K562 (cell line): ENCODE data around the gene RAB7A. TPM values are rescaled to one million over a fixed set of nuclear protein-coding genes. Genes with fewer than 3 reads are reported as not detected.

Experiments used
- BHLHE40 ChIP-seq: IDR thresholded peaks from 2 replicates; pipeline ENCODE4 v1.6.1; 2011; ENCODE audit warnings: low read length, improper control_type of control experiment
- E2F4 ChIP-seq: sonication (generic); formaldehyde crosslinking; IDR thresholded peaks from 2 replicates; pipeline ENCODE4 v1.8.0; 2022; ENCODE audit warnings: mild to moderate bottlenecking, low read depth, missing genetic modification reagents
- EP300 ChIP-seq: IDR thresholded peaks from 2 replicates; pipeline ENCODE4 v1.6.1; 2012; ENCODE audit warnings: low read length, improper control_type of control experiment
- FOXA1 ChIP-seq: fragments of 450-650 bp; IDR thresholded peaks from 2 replicates; pipeline ENCODE4 v1.6.1; 2016; ENCODE audit warnings: mild to moderate bottlenecking, borderline replicate concordance
- FOXM1 ChIP-seq, 2 experiments: fragments of 450-650 bp in 1 of 2; sonication (generic) in 1 of 2; formaldehyde crosslinking in 1 of 2; IDR thresholded peaks; 2 replicates each; pipeline versions ENCODE4 v1.6.1 to v1.9.0; 2017 to 2022; ENCODE audit warnings: low read depth in 2 of 2, mild to moderate bottlenecking in 2 of 2, missing genetic modification reagents in 1 of 2, moderate library complexity in 1 of 2
- HNRNPLL ChIP-seq: fragments of 200-400 bp; formaldehyde crosslinking; IDR thresholded peaks from 2 replicates; pipeline ENCODE4 v1.6.1; 2017; ENCODE audit warnings: low read length, low read depth, mild to moderate bottlenecking; ENCODE audit not compliant: poor library complexity, severe bottlenecking
- MYNN ChIP-seq, 2 experiments: sonication (generic); formaldehyde crosslinking in 1 of 2; IDR thresholded peaks; 2 replicates each; pipeline versions ENCODE4 v1.5.0 to v1.6.1; 2016 to 2020; ENCODE audit warnings: antibody characterized with exemption in 1 of 2, missing genetic modification reagents in 1 of 2
- NBN ChIP-seq: fragments of 450-650 bp; IDR thresholded peaks from 2 replicates; pipeline ENCODE4 v1.6.1; 2016; ENCODE audit warnings: low read depth, mild to moderate bottlenecking
- NR2F6 ChIP-seq: fragments of 450-650 bp; formaldehyde crosslinking; IDR thresholded peaks from 2 replicates; pipeline ENCODE4 v1.4.0; 2020; ENCODE audit warnings: mild to moderate bottlenecking
- POLR3G ChIP-seq: IDR thresholded peaks from 2 replicates; pipeline ENCODE4 v1.6.1; 2011; ENCODE audit not compliant: insufficient read length, insufficient replicate concordance; ENCODE audit errors: extremely low read depth
- TAF15 ChIP-seq: fragments of 200-400 bp; formaldehyde crosslinking; IDR thresholded peaks from 2 replicates; pipeline ENCODE4 v1.6.1; 2017; ENCODE audit warnings: mild to moderate bottlenecking, low read depth, low read length, moderate library complexity
- TFAM ChIP-seq: fragments of 250-450 bp; sonication (Bioruptor Pico); conservative IDR thresholded peaks from 2 replicates; pipeline ENCODE4 v1.5.0; 2021; ENCODE audit warnings: mild to moderate bottlenecking, moderate library complexity
- YBX1 ChIP-seq: fragments of 450-650 bp; IDR thresholded peaks from 2 replicates; pipeline ENCODE4 v1.7.1; 2016; ENCODE audit warnings: mild to moderate bottlenecking
- ZBTB7A ChIP-seq: IDR thresholded peaks from 2 replicates; pipeline ENCODE4 v1.6.1; 2011; ENCODE audit warnings: low read depth, mild to moderate bottlenecking, low read length, moderate library complexity, borderline replicate concordance; ENCODE audit not compliant: control insufficient read depth
- ZNF134 ChIP-seq: fragments of 250-450 bp; sonication (Bioruptor Pico); conservative IDR thresholded peaks from 2 replicates; pipeline ENCODE4 v1.4.0; 2020
- ZNF347 ChIP-seq: fragments of 450-650 bp; formaldehyde crosslinking; IDR thresholded peaks from 2 replicates; pipeline ENCODE4 v1.4.0; 2020; ENCODE audit warnings: low read depth, mild to moderate bottlenecking, moderate library complexity
- ZNF398 ChIP-seq: fragments of 250-450 bp; sonication (Bioruptor Pico); IDR thresholded peaks from 2 replicates; pipeline ENCODE4 v1.8.0; 2021; ENCODE audit warnings: moderate library complexity, mild to moderate bottlenecking, inconsistent platforms
- ZNF445 ChIP-seq: fragments of 250-450 bp; sonication (Bioruptor Pico); IDR thresholded peaks from 2 replicates; pipeline ENCODE4 v1.4.0; 2020; ENCODE audit warnings: low read depth, mild to moderate bottlenecking, moderate library complexity
- ZNF592 ChIP-seq: fragments of 450-650 bp; IDR thresholded peaks from 2 replicates; pipeline ENCODE4 v1.6.1; 2017; ENCODE audit warnings: antibody characterized with exemption, mild to moderate bottlenecking
- ZNF644 ChIP-seq: fragments of 200-800 bp; sonication (Bioruptor generic); IDR thresholded peaks from 2 replicates; pipeline ENCODE4 v1.6.1; 2016; ENCODE audit warnings: low read depth, missing genetic modification characterization, missing compliant biosample characterization
- polyA plus RNA-seq, 8 experiments: library from polyadenylated mRNA; depleted of rRNA in 4 of 8; stranded (reverse) in 5 of 8; unstranded in 3 of 8; fragments of >200 nt; fragmentation: Nextera tagmentation in 2 of 8; fragmentation: Illumina TruSeq in 1 of 8; extraction: Ambion mirVana in 2 of 8; extraction: Trizol in 1 of 8; gene quantifications; 2 replicates each; pipeline versions ENCODE4 v1.2.1 to v1.2.3, GENCODE V29; 2011 to 2014; ENCODE audit warnings: inconsistent platforms in 1 of 8, missing spikeins in 1 of 8
- total RNA-seq, 7 experiments: library from RNA; depleted of rRNA in 6 of 7; stranded (reverse); fragments of >200 nt in 6 of 7; fragmentation: Illumina TruSeq in 2 of 7; extraction: Trizol in 2 of 7; gene quantifications; 2 replicates each; pipeline versions ENCODE4 v1.2.1 to v1.2.3, GENCODE V29; 2011 to 2021; ENCODE audit warnings: low replicate concordance in 1 of 7

The RAB7A gene
- total and polyA plus RNA-seq, 9 of the 15 experiments (the other 6 are each of a cell fraction or from before 2014, with no cell fraction given), result 30.9 to 204 (median 72.8) TPM

- TF ChIP-seq ZNF398 (no peak), NR2F6 (CRISPR knock-in tag) (no peak), TFAM (CRISPR knock-in tag) (no peak), TAF15 (no peak), YBX1 (no peak), POLR3G (no peak), BHLHE40 (peak; percentile 100), HNRNPLL (peak; percentile 30), MYNN (IDR thresholded peaks at IDR 0.05) (no peak), MYNN (CRISPR knock-in tag; IDR thresholded peaks at IDR 0.05) (no peak), ZNF134 (CRISPR knock-in tag) (peak; percentile 36; the same call in 1 of the 2 replicates), ZNF347 (CRISPR knock-in tag) (no peak), ZNF592 (no peak), ZBTB7A (peak; percentile 65; the same call in 1 of the 2 replicates), ZNF445 (CRISPR knock-in tag) (no peak), EP300 (peak; percentile 53), E2F4 (CRISPR knock-in tag) (no peak), FOXM1 (IDR thresholded peaks at IDR 0.05; ENCODE audit: low read depth) (no peak), FOXM1 (CRISPR knock-in tag; IDR thresholded peaks at IDR 0.05; ENCODE audit: low read depth) (no peak), FOXA1 (no peak), NBN (no peak), ZNF644 (tag) (no peak)
Observed at GRCh38 chr3:128726023-128727016, at the start of gene RAB7A (continued).
